ENCODE data around the gene GPR39.

DNA sequence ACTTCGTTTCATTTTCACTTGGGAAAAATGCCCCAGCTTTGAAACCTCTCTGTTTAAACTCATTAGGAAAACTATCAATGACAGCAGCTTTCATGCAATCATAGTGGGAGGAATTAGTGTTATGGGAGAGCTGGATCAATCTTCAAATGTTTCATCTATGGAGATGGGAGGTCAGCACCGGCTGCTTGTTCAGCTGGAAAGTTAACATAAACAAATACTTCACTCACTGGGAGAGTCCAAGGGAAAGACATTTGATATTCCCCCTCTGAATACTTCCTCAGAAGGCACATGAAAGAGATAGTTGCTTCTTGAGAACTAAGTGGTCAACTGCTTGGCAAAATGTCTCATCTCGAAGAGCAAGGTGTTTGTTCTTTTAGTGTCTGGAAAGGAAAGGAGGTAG, 246.1 kb downstream of the GPR39 start:
- TF ChIP-seq, protein P1, sequence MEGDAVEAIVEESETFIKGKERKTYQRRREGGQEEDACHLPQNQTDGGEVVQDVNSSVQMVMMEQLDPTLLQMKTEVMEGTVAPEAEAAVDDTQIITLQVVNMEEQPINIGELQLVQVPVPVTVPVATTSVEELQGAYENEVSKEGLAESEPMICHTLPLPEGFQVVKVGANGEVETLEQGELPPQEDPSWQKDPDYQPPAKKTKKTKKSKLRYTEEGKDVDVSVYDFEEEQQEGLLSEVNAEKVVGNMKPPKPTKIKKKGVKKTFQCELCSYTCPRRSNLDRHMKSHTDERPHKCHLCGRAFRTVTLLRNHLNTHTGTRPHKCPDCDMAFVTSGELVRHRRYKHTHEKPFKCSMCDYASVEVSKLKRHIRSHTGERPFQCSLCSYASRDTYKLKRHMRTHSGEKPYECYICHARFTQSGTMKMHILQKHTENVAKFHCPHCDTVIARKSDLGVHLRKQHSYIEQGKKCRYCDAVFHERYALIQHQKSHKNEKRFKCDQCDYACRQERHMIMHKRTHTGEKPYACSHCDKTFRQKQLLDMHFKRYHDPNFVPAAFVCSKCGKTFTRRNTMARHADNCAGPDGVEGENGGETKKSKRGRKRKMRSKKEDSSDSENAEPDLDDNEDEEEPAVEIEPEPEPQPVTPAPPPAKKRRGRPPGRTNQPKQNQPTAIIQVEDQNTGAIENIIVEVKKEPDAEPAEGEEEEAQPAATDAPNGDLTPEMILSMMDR (IDR thresholded peaks at IDR 0.05): no peak
- no peak for TF ChIP-seq POLR2A (IDR thresholded peaks at IDR 0.05)
